ENCODE data around the gene AGPAT4.
"Not testable (repeated sequence)": the region's sequence is repeated elsewhere in the genome, so short reads cannot be mapped to it uniquely, and the experiment has no call there.

Gene AGPAT4

DNA sequence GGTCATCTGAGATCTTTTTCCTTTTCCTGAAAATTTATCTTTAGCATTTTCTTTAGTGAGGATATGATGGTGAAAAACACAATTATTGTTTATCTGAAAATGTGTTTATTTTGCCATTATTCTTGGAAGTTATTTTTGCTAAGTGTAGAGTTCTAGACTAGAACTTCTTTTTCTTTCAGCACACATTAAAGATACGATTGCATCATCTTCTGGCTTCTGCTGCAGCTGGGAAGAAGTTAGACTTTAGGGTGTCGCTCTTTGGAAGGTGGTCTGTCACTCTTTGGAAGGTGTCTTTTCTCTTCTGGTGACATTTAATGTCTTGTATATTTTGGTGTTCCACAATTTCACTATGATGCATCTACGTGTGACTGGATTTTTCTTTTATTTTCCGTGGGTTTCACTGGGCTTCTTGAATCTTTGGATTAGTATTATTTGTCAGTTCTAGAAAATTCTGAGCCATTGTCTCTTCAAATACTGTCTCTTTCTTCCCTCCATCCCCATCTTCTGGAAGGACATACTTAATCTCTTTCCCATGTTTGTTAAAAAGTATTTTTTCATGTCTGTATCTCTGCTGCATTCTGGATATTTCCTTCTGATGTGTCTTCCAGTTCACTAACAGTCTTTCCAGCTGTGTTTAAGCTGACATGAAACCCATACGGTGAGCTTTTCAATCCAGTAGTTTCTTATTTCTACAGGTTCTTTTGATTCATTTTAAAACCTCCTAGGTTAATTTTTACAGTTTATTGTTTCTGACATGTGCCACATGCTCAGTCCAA lies 81.0 kb downstream of the AGPAT4 start:
- Histone ChIP-seq H3K4me1 (ENCODE audit: control insufficient read depth in 1 of 2, insufficient read depth in 2 of 2, low read length in 2 of 2) (no peaks in the 10 kb centered on the region), H3K27me3 (ENCODE audit: low read depth, low read length) (no peaks in the 10 kb centered on the region), H3K27ac (ENCODE audit: low read length) (no peak overlapping the region), H3K4me3 (ENCODE audit: low read depth in 1 of 2, low read length in 2 of 2) (no peak overlapping the region), H3K36me3 (ENCODE audit: control insufficient read depth in 1 of 2, insufficient read depth in 2 of 2, low read length in 2 of 2) (no peaks in the 10 kb centered on the region), H3K9me3 (ENCODE audit: control insufficient read depth in 1 of 2, low read length in 2 of 2) (no peaks in the 10 kb centered on the region)

DNA sequence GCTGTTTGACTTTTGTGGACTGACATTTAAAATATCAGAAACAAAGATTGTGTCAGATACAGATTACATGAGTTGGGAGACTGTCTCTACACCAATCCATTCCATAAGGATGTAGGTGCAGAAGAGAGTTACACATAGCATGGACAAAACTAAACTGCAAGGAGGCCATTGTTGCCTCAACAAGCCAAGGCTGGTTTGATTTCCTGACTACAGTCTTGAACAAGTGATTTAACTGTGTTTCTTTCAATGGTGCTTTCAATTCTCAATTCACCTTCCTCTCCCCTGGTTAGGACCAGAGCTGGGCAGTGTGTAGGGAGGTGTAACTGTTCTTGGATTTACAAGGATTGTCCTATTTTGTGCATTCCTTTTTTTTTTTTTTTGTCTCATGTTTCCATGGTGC lies 82.2 kb downstream of the AGPAT4 start:
- H3K4me1 ChIP-seq (ENCODE audit: control insufficient read depth in 1 of 2, insufficient read depth in 2 of 2, low read length in 2 of 2), result no peaks in the 10 kb centered on the region
- no peak overlapping the region for H3K27ac ChIP-seq (ENCODE audit: low read length)
- peaks cover 0 to 1% of the 10 kb centered on the region in 2 donors for H3K36me3 ChIP-seq (ENCODE audit: control insufficient read depth in 1 of 2, insufficient read depth in 2 of 2, low read length in 2 of 2)
- no peaks in the 10 kb centered on the region for H3K9me3 ChIP-seq (ENCODE audit: control insufficient read depth in 1 of 2, low read length in 2 of 2)
- H3K27me3 ChIP-seq (ENCODE audit: low read depth, low read length), result no peaks in the 10 kb centered on the region
- no peak overlapping the region for H3K4me3 ChIP-seq (ENCODE audit: low read depth in 1 of 2, low read length in 2 of 2)

DNA sequence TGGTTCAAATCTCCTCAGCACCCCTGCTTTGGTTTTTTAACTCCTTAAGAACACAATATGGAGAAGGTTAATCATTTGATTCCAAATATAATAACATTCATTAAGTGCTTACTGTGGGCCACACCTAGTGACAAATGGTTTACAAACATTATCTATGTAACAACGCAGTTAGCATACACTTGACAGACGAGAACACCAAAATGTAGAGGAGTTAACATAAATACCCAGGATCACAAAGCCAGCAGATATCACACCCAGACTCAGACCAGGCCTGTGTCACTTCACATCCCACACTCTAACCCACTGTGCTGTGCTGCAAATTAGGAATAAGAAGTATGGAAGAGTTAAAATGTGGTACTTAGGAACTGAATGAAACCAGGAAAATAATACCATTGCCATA lies 82.9 kb downstream of the AGPAT4 start:
- H3K27me3 ChIP-seq (ENCODE audit: low read depth, low read length), result no peaks in the 10 kb centered on the region
- H3K9me3 ChIP-seq (ENCODE audit: control insufficient read depth in 1 of 2, low read length in 2 of 2), result no peaks in the 10 kb centered on the region
- H3K4me3 ChIP-seq (ENCODE audit: low read depth in 1 of 2, low read length in 2 of 2), result no peak overlapping the region
- H3K4me1 ChIP-seq (ENCODE audit: control insufficient read depth in 1 of 2, insufficient read depth in 2 of 2, low read length in 2 of 2), result no peaks in the 10 kb centered on the region
- no peak overlapping the region for H3K27ac ChIP-seq (ENCODE audit: low read length)
- H3K36me3 ChIP-seq (ENCODE audit: control insufficient read depth in 1 of 2, insufficient read depth in 2 of 2, low read length in 2 of 2), result peaks cover 0 to 8% of the 10 kb centered on the region in 2 donors

DNA sequence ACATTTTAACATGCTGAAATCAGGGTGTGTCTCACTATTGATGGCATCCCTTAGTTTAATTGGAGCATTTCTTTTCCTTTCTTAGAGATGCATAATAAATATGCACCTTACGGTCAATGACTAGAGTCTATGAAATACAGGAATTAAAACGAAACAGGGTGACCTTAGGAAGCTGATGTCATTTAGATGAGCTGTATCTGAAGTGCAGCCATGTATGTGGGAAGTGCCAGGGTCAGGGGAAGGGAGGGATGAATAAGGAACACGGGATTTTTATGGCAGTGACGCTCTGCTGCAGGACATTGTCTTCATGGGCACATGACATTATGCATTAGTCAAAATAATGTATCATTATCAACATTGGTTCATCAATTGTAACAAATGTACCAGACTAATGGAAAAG lies 84.0 kb downstream of the AGPAT4 start:
- H3K4me1 ChIP-seq (ENCODE audit: control insufficient read depth in 1 of 2, insufficient read depth in 2 of 2, low read length in 2 of 2), result no peaks in the 10 kb centered on the region
- H3K4me3 ChIP-seq (ENCODE audit: low read depth in 1 of 2, low read length in 2 of 2), result no peak overlapping the region
- no peak overlapping the region for H3K27ac ChIP-seq (ENCODE audit: low read length)
- H3K9me3 ChIP-seq (ENCODE audit: control insufficient read depth in 1 of 2, low read length in 2 of 2), result no peaks in the 10 kb centered on the region
- peaks cover 0 to 8% of the 10 kb centered on the region in 2 donors for H3K36me3 ChIP-seq (ENCODE audit: control insufficient read depth in 1 of 2, insufficient read depth in 2 of 2, low read length in 2 of 2)
- no peaks in the 10 kb centered on the region for H3K27me3 ChIP-seq (ENCODE audit: low read depth, low read length)

DNA sequence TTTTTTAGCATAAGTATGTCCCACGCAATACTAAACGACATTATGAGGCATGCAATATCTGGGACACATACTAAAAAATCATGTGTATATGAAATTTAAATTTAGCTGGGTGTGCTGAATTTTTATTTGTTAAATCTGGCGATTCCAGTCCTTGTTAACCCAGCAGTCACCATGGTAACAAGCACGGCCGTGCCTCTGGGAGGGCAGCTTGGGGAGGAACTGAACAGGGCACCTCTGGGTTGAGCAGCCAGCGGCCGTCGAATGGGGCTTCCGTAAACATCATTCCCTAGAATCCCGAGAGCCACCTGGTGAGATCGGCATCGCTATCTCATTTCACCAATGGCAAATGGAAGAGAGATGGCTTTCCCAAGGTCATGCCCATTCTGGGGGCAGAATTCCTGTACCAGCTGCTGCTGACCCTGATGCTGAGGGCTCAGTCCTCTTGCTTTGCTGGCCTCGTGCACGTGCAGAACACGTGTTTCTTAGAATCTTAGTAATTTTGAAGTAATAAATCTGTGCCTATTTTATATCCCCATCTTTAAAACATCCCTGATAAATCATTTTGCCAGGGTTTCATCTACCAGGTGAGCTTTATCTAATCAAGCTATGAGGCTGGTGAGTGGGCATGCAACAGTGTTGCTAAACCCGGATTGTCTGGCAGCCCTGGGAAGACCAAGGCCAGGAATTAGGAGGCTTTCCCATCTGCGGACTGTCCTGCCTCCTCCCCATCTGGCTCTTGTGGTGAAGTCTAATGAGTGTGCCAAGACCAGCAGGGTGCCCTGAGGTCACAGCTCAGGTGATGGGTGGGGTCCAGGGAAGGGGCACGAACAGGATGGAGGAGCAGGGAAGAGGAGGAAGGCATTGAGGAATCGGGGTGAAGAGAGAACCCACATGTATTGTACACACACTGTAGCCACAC lies 85.1 kb downstream of the AGPAT4 start:
- H3K27ac ChIP-seq (ENCODE audit: low read length), result no peak overlapping the region
- H3K36me3 ChIP-seq (ENCODE audit: control insufficient read depth in 1 of 2, insufficient read depth in 2 of 2, low read length in 2 of 2), result peaks cover 0 to 8% of the 10 kb centered on the region in 2 donors
- no peaks in the 10 kb centered on the region for H3K4me1 ChIP-seq (ENCODE audit: control insufficient read depth in 1 of 2, insufficient read depth in 2 of 2, low read length in 2 of 2)
- H3K9me3 ChIP-seq (ENCODE audit: control insufficient read depth in 1 of 2, low read length in 2 of 2), result no peaks in the 10 kb centered on the region
- H3K4me3 ChIP-seq (ENCODE audit: low read depth in 1 of 2, low read length in 2 of 2), result no peak overlapping the region
- H3K27me3 ChIP-seq (ENCODE audit: low read depth, low read length), result no peaks in the 10 kb centered on the region

DNA sequence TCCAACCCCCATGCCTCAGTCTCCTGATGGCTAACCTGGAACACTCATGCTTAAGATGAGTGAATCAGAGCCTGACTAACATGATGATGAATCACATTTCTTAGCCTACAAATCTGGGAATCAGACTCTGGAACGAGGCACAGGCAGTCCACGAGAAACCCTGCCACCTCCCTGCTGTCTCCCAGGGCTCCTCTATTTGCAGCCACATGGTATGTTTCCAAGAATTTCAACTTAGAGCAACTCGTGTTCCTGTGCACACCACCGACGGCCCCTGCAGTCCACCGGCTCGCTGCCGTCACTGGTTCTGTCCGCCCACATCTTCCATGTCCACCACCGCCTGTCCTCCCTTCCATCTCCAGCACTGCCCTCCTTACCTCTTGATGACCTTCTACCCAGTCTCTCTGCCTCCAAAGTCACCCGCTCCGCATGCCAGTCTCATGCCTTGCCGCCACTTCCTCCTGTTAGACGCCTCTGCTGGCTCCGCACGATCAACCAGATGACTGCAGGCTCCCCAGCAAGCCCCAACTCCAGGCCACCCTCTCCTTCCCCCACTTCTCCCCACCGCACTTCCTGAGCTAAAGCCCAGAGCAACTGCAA lies 87.6 kb downstream of the AGPAT4 start:
- Histone ChIP-seq H3K36me3 (ENCODE audit: control insufficient read depth in 1 of 2, insufficient read depth in 2 of 2, low read length in 2 of 2) (peaks cover 0 to 8% of the 10 kb centered on the region in 2 donors), H3K4me3 (ENCODE audit: low read depth in 1 of 2, low read length in 2 of 2) (no peak overlapping the region), H3K4me1 (ENCODE audit: control insufficient read depth in 1 of 2, insufficient read depth in 2 of 2, low read length in 2 of 2) (no peaks in the 10 kb centered on the region), H3K27me3 (ENCODE audit: low read depth, low read length) (no peaks in the 10 kb centered on the region), H3K9me3 (ENCODE audit: control insufficient read depth in 1 of 2, low read length in 2 of 2) (no peaks in the 10 kb centered on the region), H3K27ac (ENCODE audit: low read length) (no peak overlapping the region)

DNA sequence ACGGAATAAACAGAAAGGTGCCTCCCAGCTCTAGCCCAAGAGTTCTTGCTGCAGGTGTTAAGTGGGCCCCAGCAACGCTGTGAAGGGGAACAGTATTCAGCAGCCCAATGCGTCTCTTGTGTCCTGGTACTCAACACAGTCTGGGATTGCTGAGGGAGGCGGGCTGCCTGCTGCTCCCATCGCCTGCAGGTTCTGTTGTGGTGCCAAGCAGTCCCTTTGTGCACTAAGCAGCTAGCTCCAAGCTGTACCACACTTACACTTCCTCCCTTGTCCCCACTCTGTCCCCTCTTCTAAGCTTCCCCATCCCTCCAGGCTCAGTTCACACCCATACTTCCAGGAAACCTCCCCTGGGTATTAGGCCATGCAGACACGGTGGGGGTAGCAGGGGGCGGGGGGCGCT lies 92.7 kb downstream of the AGPAT4 start:
- Histone ChIP-seq H3K4me3 (ENCODE audit: low read depth in 1 of 2, low read length in 2 of 2) (no peak overlapping the region), H3K27ac (ENCODE audit: low read length) (no peak overlapping the region)

DNA sequence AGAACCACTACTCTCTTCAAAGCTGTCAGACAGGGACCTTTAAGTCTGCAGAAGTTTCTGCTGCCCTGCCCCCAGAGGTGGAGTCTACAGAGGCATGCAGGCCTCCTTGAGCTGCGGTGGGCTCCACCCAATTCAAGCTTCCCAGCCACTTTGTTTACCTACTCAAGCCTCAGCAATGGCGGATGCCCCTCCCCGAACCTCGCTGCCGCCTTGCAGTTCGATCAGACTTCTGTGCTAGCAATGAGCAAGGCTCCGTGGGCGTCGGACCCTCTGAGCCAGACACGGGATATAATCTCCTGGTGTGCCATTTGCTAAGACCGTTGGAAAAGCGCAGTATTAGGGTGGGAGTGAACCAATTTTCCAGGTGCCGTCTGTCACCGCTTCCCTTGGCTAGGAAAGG lies 95.7 kb downstream of the AGPAT4 start:
- H3K4me3 ChIP-seq (ENCODE audit: low read depth in 1 of 2, low read length in 2 of 2); H3K36me3 ChIP-seq (ENCODE audit: control insufficient read depth in 1 of 2, insufficient read depth in 2 of 2, low read length in 2 of 2); H3K4me1 ChIP-seq (ENCODE audit: control insufficient read depth in 1 of 2, insufficient read depth in 2 of 2, low read length in 2 of 2); H3K9me3 ChIP-seq (ENCODE audit: control insufficient read depth in 1 of 2, low read length in 2 of 2); H3K27me3 ChIP-seq (ENCODE audit: low read depth, low read length); H3K27ac ChIP-seq (ENCODE audit: low read length): not testable (repeated sequence)

More for the DNA sequence above, 92.7 kb downstream of the AGPAT4 start:
- Histone ChIP-seq H3K27me3 (ENCODE audit: low read depth, low read length) (no peaks in the 10 kb centered on the region), H3K4me1 (ENCODE audit: control insufficient read depth in 1 of 2, insufficient read depth in 2 of 2, low read length in 2 of 2) (no peaks in the 10 kb centered on the region), H3K36me3 (ENCODE audit: control insufficient read depth in 1 of 2, insufficient read depth in 2 of 2, low read length in 2 of 2) (peaks cover 0 to 1% of the 10 kb centered on the region in 2 donors), H3K9me3 (ENCODE audit: control insufficient read depth in 1 of 2, low read length in 2 of 2) (peaks cover 0 to 9% of the 10 kb centered on the region in 2 donors)

DNA sequence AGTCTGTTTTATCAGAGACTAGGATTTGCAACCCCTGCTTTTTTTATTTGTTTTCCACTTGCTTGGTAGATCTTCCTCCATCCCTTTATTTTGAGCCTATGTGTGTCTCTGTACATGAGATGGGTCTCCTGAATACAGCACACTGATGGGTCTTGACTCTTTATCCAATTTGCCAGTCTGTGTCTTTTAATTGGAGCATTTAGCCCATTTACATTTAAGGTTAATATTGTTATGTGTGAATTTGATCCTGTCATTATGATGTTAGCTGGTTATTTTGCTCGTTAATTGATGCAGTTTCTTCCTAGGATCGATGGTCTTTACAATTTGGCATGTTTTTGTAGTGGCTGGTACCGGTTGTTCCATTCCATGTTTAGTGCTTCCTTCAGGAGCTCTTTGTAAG lies 97.4 kb downstream of the AGPAT4 start:
- H3K36me3 ChIP-seq (ENCODE audit: control insufficient read depth in 1 of 2, insufficient read depth in 2 of 2, low read length in 2 of 2); H3K4me3 ChIP-seq (ENCODE audit: low read depth in 1 of 2, low read length in 2 of 2); H3K27ac ChIP-seq (ENCODE audit: low read length); H3K27me3 ChIP-seq (ENCODE audit: low read depth, low read length); H3K4me1 ChIP-seq (ENCODE audit: control insufficient read depth in 1 of 2, insufficient read depth in 2 of 2, low read length in 2 of 2); H3K9me3 ChIP-seq (ENCODE audit: control insufficient read depth in 1 of 2, low read length in 2 of 2): not testable (repeated sequence)

DNA sequence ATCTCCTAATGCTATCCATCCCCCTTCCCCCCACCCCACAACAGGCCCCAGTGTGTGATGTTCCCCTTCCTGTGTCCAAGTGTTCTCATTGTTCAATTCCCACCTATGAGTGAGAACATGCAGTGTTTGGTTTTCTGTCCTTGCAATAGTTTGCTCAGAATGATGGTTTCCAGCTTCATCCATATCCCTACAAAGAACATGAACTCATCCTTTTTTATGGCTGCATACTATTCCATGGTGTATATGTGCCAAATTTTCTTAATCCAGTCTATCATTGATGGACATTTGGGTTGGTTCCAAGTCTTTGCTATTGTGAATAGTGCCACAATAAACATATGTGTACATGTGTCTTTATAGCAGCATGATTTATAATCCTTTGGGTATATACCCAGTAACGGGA lies 101.1 kb downstream of the AGPAT4 start:
- H3K9me3 ChIP-seq (ENCODE audit: control insufficient read depth in 1 of 2, low read length in 2 of 2); H3K36me3 ChIP-seq (ENCODE audit: control insufficient read depth in 1 of 2, insufficient read depth in 2 of 2, low read length in 2 of 2); H3K4me1 ChIP-seq (ENCODE audit: control insufficient read depth in 1 of 2, insufficient read depth in 2 of 2, low read length in 2 of 2); H3K27me3 ChIP-seq (ENCODE audit: low read depth, low read length); H3K4me3 ChIP-seq (ENCODE audit: low read depth in 1 of 2, low read length in 2 of 2); H3K27ac ChIP-seq (ENCODE audit: low read length): not testable (repeated sequence)

DNA sequence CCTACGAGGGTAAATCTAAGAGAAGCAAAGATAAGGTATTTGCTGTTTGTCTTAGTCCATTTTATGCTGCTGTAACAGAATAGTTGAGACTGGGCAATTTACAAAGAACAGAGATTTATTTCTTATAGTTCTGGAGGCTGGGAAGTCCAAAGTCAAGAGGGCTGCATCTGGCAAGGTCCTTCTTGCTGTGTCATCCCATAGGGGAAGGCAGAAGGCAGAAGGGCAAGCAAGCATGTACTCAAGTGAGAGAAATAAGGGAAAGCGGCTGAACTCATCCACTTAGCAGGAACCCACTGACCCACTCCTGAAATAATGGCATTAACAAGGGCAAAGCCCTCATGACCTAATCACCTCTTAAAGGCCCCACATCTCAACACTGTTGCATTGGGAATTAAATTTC lies 102.7 kb downstream of the AGPAT4 start:
- no peaks in the 10 kb centered on the region for H3K9me3 ChIP-seq (ENCODE audit: control insufficient read depth in 1 of 2, low read length in 2 of 2)
- H3K36me3 ChIP-seq (ENCODE audit: control insufficient read depth in 1 of 2, insufficient read depth in 2 of 2, low read length in 2 of 2), result no peaks in the 10 kb centered on the region
- H3K27ac ChIP-seq (ENCODE audit: low read length), result no peak overlapping the region
- H3K27me3 ChIP-seq (ENCODE audit: low read depth, low read length), result no peaks in the 10 kb centered on the region
- H3K4me1 ChIP-seq (ENCODE audit: control insufficient read depth in 1 of 2, insufficient read depth in 2 of 2, low read length in 2 of 2), result peaks cover 0 to 5% of the 10 kb centered on the region in 2 donors
- H3K4me3 ChIP-seq (ENCODE audit: low read depth in 1 of 2, low read length in 2 of 2), result no peak overlapping the region

Data from muscle layer of duodenum (tissue), 2 donors.